Testis (tissue), 2 donors: Measurements from ENCODE around the gene ZNF428.

Source experiments
- CTCF ChIP-seq, 3 experiments: fragments of 450-650 bp in 2 of 3; fragments of 200-600 bp in 1 of 3; sonication (generic) in 1 of 3; IDR thresholded peaks; one replicate each; pipeline ENCODE4 v1.5.1; 2016 to 2019; ENCODE audit warnings: antibody characterized with exemption in 3 of 3, mild to moderate bottlenecking in 2 of 3, moderate library complexity in 1 of 3
- POLR2A ChIP-seq: fragments of 450-650 bp; IDR thresholded peaks from one replicate; pipeline ENCODE4 v1.6.1; 2017; ENCODE audit warnings: antibody characterized with exemption, mild to moderate bottlenecking, moderate library complexity

- TF ChIP-seq POLR2A (no peak), CTCF (IDR thresholded peaks at IDR 0.05) (peak; percentile 32 to 68 (median 49))
These were observed 32.5 kb upstream of the ZNF428 start for GRCh38 chr19:43651758-43652545.
